Astrocyte (in vitro differentiated cells and primary cell): ENCODE measurements around the gene BUD23. TPM values are rescaled to one million over a fixed set of nuclear protein-coding genes. Genes with fewer than 3 reads are reported as not detected.

Experiments used
- DNase-seq: peaks from one replicate; pipeline ENCODE4 v3.0.0-alpha.2; 2010; ENCODE audit warnings: low read depth
- FAIRE-seq: peaks from 2 replicates; lab custom pipeline; 2011; peaks lifted over from hg19 to GRCh38; lab: Jason Lieb, UNC
- H2AFZ ChIP-seq: 2 replicates; pipeline ENCODE4 v1.6.0; 2012; ENCODE audit warnings: low read depth, low read length, inconsistent platforms
- H3K27ac ChIP-seq: 2 replicates; pipeline ENCODE4 v1.5.1; 2011; ENCODE audit warnings: low read depth, low read length, inconsistent platforms
- H3K27me3 ChIP-seq: 2 replicates; pipeline ENCODE4 v1.6.0; 2011; ENCODE audit warnings: low read length, inconsistent platforms; ENCODE audit not compliant: insufficient read depth
- H3K36me3 ChIP-seq: 2 replicates; pipeline ENCODE4 v1.5.1; 2011; ENCODE audit warnings: low read length, inconsistent platforms; ENCODE audit not compliant: insufficient read depth
- H3K4me1 ChIP-seq: 2 replicates; pipeline ENCODE4 v1.5.1; 2011; ENCODE audit warnings: low read length, inconsistent platforms; ENCODE audit not compliant: insufficient read depth
- H3K4me2 ChIP-seq: 2 replicates; pipeline ENCODE4 v1.6.0; 2012; ENCODE audit warnings: low read length, inconsistent platforms
- H3K4me3 ChIP-seq: 2 replicates; pipeline ENCODE4 v1.5.1; 2011; ENCODE audit warnings: low read depth, mild to moderate bottlenecking, low read length, inconsistent platforms; ENCODE audit not compliant: insufficient read depth
- H3K79me2 ChIP-seq: 2 replicates; pipeline ENCODE4 v1.6.0; 2012; ENCODE audit warnings: mild to moderate bottlenecking, low read length, inconsistent platforms; ENCODE audit not compliant: insufficient read depth
- H3K9ac ChIP-seq: 2 replicates; pipeline ENCODE4 v1.6.0; 2012; ENCODE audit warnings: mild to moderate bottlenecking, low read length, inconsistent platforms
- H3K9me3 ChIP-seq: 2 replicates; pipeline ENCODE4 v1.5.1; 2012; ENCODE audit warnings: low read depth, mild to moderate bottlenecking, low read length, inconsistent platforms; ENCODE audit not compliant: insufficient read depth
- H4K20me1 ChIP-seq: 2 replicates; pipeline ENCODE4 v1.6.0; 2012; ENCODE audit warnings: low read length, inconsistent platforms; ENCODE audit not compliant: insufficient read depth
- H3K27ac Mint-ChIP-seq: one replicate; pipeline ENCODE4 v1.8.0; 2021; ENCODE audit warnings: mild to moderate bottlenecking, mixed read lengths; ENCODE audit not compliant: unreplicated experiment
- H3K27me3 Mint-ChIP-seq: one replicate; pipeline ENCODE4 v1.8.0; 2021; ENCODE audit warnings: low read depth, mixed read lengths; ENCODE audit not compliant: unreplicated experiment
- H3K36me3 Mint-ChIP-seq: one replicate; pipeline ENCODE4 v1.8.0; 2021; ENCODE audit warnings: low read depth, mixed read lengths; ENCODE audit not compliant: unreplicated experiment
- H3K4me1 Mint-ChIP-seq: one replicate; pipeline ENCODE4 v1.8.0; 2021; ENCODE audit warnings: low read depth, mixed read lengths; ENCODE audit not compliant: unreplicated experiment
- H3K4me3 Mint-ChIP-seq: one replicate; pipeline ENCODE4 v1.8.0; 2021; ENCODE audit warnings: mild to moderate bottlenecking, moderate library complexity, mixed read lengths; ENCODE audit not compliant: unreplicated experiment
- H3K9me3 Mint-ChIP-seq: one replicate; pipeline ENCODE4 v1.8.0; 2021; ENCODE audit warnings: mild to moderate bottlenecking, mixed read lengths; ENCODE audit not compliant: unreplicated experiment
- CTCF ChIP-seq: IDR thresholded peaks from 2 replicates; pipeline ENCODE4 v1.5.1; 2011; ENCODE audit warnings: low read depth, mild to moderate bottlenecking, inconsistent platforms, low read length, moderate library complexity; ENCODE audit not compliant: insufficient read depth
- EZH2 ChIP-seq: IDR thresholded peaks from 2 replicates; pipeline ENCODE4 v1.6.1; 2012; ENCODE audit warnings: mild to moderate bottlenecking, low read length, inconsistent platforms; ENCODE audit not compliant: insufficient read depth
- total RNA-seq: library from RNA; stranded (reverse); gene quantifications from 2 replicates; pipeline ENCODE4 v1.2.1, GENCODE V29; 2021

Gene BUD23
- total RNA-seq, 1 donor from 2014 or later, result 73.1 TPM

GRCh38 chr7:73715648-73716317 is 32.4 kb downstream of the BUD23 start:
- H3K27ac Mint-ChIP-seq, result peak overlapping the region; percentile 12
- peak overlapping the region; percentile 95 for H3K27ac ChIP-seq
- H3K36me3 Mint-ChIP-seq, result peaks cover 5% of the 10 kb centered on the region
- peaks cover 16% of the 10 kb centered on the region for H3K36me3 ChIP-seq
- H3K4me1 ChIP-seq, result peaks cover 46% of the 10 kb centered on the region
- H4K20me1 ChIP-seq, result peaks cover 75% of the 10 kb centered on the region
- no peak overlapping the region for H2AFZ ChIP-seq
- H3K27me3 Mint-ChIP-seq, result peaks cover 4% of the 10 kb centered on the region
- DNase-seq (peak; percentile 90), FAIRE-seq (no peak)
- peaks cover 20% of the 10 kb centered on the region for H3K4me1 Mint-ChIP-seq
- TF ChIP-seq CTCF (no peak), EZH2 (no peak)
- peaks cover 85% of the 10 kb centered on the region for H3K79me2 ChIP-seq
- H3K4me3 Mint-ChIP-seq, result peak overlapping the region; percentile 34
- H3K9me3 Mint-ChIP-seq, result no peaks in the 10 kb centered on the region
- H3K9ac ChIP-seq, result peak overlapping the region; percentile 95
- H3K9me3 ChIP-seq, result no peaks in the 10 kb centered on the region
- H3K4me2 ChIP-seq, result peak overlapping the region; percentile 91
- H3K4me3 ChIP-seq, result peak overlapping the region; percentile 26
- no peaks in the 10 kb centered on the region for H3K27me3 ChIP-seq

- FAIRE-seq (no peak), DNase-seq (no peak)
- peak overlapping the region; percentile 95 for H3K27ac ChIP-seq
- peaks cover 16% of the 10 kb centered on the region for H3K36me3 ChIP-seq
- H3K27me3 ChIP-seq, result no peaks in the 10 kb centered on the region
- no peaks in the 10 kb centered on the region for H3K9me3 ChIP-seq
- Mint-ChIP-seq H3K27ac (peak overlapping the region; percentile 12), H3K27me3 (peaks cover 7% of the 10 kb centered on the region), H3K9me3 (no peaks in the 10 kb centered on the region), H3K36me3 (peaks cover 5% of the 10 kb centered on the region), H3K4me3 (peak overlapping the region; percentile 34), H3K4me1 (peaks cover 20% of the 10 kb centered on the region)
- H4K20me1 ChIP-seq, result peaks cover 69% of the 10 kb centered on the region
- peaks cover 44% of the 10 kb centered on the region for H3K4me1 ChIP-seq
- H3K4me2 ChIP-seq, result peak overlapping the region; percentile 91
- H3K4me3 ChIP-seq, result peak overlapping the region; percentile 26
- H3K79me2 ChIP-seq, result peaks cover 79% of the 10 kb centered on the region
- peak overlapping the region; percentile 95 for H3K9ac ChIP-seq
- TF ChIP-seq CTCF, result no peak
- no peak for TF ChIP-seq EZH2
- H2AFZ ChIP-seq, result no peak overlapping the region
Measured at GRCh38 chr7:73716318-73716890, 33.0 kb downstream of the BUD23 start.
